ENCODE results near the gene WDFY1.

The WDFY1 gene

GRCh38 chr2:223930103-223930976 lies 14.8 kb downstream of the WDFY1 start:
- DNase-seq (ENCODE audit: low read depth in 2 of 2): no peak

DNA sequence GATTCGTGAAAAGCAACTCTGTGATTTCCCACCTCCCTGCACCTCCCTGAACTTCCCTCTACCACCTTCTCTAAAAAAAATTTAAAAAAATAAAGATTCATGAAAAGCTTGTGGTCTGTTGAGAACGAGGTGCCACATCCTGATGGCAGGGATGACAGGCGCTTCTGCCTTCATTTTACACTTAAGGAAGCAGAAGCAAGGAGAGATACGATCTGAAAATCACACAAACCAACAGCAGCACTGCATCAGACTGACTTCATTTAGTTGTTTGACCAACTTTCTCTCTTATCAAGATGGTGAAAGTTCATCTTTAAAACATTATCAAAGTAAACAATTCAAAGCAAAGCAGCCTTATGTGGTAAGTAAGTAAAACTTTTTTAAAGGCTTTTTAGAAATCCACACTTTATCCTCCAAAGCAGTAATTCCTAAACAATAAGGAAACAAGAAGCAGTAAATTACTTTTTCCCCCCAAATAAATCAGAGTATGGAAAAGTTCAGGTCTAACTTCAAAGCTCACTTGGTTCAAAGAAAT lies 15.5 kb downstream of the WDFY1 start:
- DNase-seq (ENCODE audit: low read depth in 2 of 2): no peak

GRCh38 chr2:223928113-223929006 lies 16.8 kb downstream of the WDFY1 start:
- no peak for DNase-seq (ENCODE audit: low read depth in 2 of 2)

DNA sequence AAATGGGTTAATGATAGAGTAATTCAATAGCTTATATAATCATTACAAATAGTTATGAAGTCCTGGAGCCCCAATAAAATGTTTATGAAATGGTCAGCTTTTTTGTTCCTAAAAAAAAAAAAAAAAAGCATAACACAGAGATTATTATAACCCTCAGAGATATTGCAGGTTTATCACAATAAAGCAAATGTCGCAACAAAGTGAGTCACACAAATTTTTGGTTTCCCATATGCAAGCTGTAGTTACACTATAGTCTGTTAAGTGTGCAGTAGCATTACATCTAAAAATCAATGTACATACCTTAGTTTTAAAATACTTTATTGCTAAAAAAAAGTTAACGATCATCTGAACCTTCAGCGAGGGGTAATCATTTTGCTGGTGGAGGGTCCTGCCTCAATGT lies 20.0 kb downstream of the WDFY1 start:
- no peak for DNase-seq (ENCODE audit: low read depth in 2 of 2)

GRCh38 chr2:223923976-223924375 lies 21.2 kb downstream of the WDFY1 start:
- DNase-seq (ENCODE audit: low read depth in 2 of 2): no peak

DNA sequence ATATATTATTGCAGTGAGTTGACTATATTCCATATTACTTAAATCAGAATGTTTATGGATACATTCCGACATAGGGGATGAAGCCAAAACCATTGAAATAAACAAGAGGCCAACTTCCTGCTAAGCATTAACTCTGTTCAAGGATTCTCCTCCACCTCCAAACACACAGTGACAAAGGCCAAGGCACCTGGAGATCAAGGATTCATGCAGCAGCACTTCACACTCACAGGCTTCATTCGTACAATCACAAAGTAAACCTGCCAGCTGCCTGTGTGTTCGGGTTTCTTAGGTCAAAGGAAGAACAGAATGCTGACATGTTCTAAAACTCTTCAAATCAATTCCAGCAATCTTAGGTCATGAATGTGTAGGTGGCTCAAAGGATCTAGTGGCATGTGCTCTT lies 22.8 kb downstream of the WDFY1 start:
- no peak for DNase-seq (ENCODE audit: low read depth in 2 of 2)

- DNase-seq (ENCODE audit: low read depth in 2 of 2): no peak
These were observed 23.9 kb downstream of the WDFY1 start for GRCh38 chr2:223921204-223921603.

DNA sequence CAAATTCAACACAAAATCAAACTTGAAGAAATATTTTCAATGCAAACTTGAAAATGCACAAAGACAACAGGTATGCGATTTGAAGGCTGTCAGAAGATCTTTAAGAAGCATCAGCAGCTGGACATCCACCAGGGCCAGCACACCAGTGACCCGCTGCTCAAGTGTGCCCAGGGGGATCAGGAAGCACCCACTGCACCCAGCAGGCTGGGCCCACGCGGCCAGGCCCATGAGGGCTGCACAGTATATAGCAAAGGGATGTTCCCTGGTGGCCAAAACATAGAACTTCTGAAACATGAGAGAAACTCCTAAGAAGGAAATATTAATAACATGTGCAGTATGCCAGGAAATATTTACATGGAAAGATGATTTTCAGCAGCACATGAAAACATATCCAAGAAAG lies 25.0 kb downstream of the WDFY1 start:
- DNase-seq (ENCODE audit: low read depth in 2 of 2): no peak

DNA sequence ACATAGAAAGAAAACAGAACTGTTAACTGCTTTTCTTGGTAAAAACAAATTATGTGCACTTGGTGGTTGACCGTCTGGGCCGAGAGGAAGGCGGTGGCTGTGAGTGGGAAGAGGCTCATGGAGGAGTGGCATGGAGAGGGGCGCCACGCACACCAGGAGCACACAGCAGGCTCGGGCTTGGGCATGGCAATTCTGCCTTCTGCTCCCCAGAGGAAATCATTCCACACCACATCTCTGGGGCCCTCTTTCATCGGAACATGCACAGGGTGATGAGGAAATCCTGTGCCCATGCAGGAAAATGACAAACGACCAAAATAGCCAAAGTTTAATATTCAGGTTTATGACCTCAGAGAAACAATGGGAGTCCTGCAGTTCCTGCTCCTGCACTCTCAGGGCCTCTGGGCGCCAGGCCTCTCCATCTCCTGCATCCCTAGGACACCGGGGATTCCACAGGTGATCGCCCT lies 26.4 kb downstream of the WDFY1 start:
- no peak for DNase-seq (ENCODE audit: low read depth in 2 of 2)

DNA sequence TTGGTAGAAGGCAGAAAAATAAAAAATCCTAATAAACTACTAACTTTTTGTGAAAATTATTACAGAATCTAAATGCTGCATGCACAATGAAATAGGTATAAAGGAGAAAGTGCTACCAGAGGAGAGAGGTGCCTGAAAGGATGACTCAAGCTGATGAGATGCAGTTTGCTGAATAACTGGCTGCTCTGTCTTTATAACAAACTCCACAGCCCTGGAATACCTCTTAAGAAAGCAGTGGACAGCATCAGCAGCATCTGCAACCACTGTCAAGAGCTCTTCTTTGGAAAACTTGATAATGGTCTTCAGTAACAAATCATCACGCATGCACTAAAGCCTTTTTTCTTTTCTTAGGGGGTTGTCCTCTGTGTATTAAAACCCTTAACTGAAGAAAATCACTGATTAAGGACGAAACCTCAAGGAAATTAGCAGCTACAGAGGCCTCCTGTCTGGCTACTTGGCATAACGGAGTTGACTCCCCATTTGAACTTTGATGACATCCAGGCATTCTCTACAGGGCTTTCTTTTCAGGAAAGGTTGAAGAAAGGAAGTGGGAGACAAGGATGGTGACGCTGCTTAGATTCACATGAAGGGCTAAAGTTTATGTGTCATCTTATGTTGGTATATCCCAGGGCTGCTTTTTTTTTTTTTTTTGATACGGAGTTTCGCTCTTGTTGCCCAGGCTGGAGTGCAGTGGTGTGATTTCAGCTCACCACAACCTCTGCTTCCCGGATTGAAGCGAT lies 28.8 kb downstream of the WDFY1 start:
- no peak for DNase-seq (ENCODE audit: low read depth in 2 of 2)

DNA sequence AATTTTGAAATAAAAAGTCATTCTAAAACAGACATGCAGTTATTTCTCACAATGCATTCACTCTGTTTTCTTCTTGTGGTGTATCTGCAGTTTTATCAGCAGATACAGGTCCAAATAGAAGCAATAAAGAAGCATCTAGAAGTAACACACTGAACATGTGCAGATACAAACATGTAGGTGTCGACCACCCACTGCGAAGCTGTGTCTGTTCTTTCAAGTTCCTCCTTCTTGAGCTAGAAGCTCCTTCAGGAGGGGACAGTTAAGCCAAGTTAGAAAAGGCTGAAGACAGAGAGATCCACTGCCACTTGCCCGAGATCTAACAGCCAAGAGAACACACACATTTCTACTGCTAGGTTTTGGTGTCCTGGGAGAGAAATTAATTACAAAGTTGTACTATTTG lies 30.1 kb downstream of the WDFY1 start:
- DNase-seq (ENCODE audit: low read depth in 2 of 2): no peak

DNA sequence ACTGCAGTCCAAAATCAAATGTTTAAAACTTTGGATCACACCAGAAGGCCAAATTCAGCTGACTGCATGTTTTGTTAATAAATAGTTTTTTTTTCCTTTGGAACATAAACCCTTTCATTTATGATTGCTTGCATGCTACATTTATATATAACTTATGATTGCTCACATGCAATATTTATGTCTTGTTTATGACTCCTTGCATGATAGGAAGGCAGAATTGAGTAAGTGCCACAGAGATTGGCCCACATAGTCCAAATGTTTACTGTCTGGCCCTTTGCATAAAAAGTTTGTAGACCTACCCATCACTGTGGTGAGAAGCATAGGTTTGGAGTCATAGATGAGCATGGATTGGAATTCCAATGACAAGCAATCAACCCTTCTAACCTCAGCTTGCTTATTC lies 30.8 kb downstream of the WDFY1 start:
- DNase-seq (ENCODE audit: low read depth in 2 of 2): no peak

DNA sequence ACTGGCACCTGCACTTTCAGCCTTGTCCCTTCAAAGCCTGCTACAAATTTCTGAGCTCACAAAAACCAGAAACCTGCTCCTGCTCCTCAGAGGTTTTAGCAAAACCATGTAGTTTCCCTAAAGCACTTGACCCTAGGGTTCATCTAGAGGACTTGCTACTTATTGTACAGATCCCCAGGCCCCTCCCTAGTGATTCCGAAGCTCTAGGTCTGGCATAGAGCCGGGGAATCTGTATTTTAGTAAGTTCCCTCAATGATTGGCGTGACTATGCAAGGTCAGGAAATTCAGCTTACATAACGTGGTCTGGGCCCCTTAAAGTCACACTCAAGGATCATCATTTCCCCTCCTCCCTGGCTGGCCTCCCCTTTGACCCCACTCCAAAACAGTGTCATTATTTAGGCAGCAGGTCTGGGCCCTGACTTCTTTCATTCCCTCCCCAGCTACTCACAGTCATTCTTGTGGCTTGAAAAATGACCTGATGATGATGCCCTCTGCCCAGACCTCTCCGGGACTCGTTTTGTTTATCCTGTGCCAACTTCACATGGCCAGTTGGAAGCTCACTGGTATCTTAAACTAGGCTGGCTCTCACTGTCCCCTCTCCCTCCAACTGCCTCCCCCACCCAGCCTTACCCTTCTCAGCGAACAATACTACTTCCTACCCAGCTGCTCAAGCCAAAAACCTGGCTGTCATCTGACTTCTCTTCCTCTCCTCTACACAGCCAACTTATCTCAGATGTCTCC lies 36.0 kb downstream of the WDFY1 start:
- DNase-seq (ENCODE audit: low read depth in 2 of 2): no peak

GRCh38 chr2:223908304-223908998 lies 36.7 kb downstream of the WDFY1 start:
- no peak for DNase-seq (ENCODE audit: low read depth in 2 of 2)

- DNase-seq (ENCODE audit: low read depth in 2 of 2): no peak
These were observed 39.1 kb downstream of the WDFY1 start for GRCh38 chr2:223905996-223906395.

GRCh38 chr2:223901854-223902253 lies 43.3 kb downstream of the WDFY1 start:
- DNase-seq (ENCODE audit: low read depth in 2 of 2): no peak

GRCh38 chr2:223901311-223901710 lies 43.8 kb downstream of the WDFY1 start:
- DNase-seq (ENCODE audit: low read depth in 2 of 2): no peak

DNA sequence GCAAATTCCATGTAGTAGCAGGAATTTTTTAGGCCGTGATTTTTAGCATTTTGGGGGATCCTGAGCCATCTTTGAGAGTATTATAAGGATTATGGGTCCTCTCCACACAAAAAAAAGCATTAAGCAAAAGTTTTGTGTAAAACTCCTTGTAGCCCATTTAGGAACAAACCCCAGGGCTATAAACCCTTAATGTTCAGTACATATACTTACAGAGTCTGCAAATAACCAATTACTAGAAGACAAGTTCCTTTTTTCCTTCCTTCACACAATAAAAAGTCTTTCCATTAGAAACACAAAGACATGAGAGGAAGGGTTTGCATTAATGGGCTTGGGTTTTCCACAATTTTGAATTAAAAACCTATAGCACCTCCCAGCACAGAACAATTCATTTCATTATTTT lies 44.6 kb downstream of the WDFY1 start:
- no peak for DNase-seq (ENCODE audit: low read depth in 2 of 2)

GRCh38 chr2:223900066-223900465 lies 45.1 kb downstream of the WDFY1 start:
- DNase-seq (ENCODE audit: low read depth in 2 of 2): no peak

GRCh38 chr2:223897669-223898330 lies 47.3 kb downstream of the WDFY1 start:
- DNase-seq (ENCODE audit: low read depth in 2 of 2): no peak

All from stimulated activated CD4-positive, alpha-beta T cell treated with anti-CD3 and anti-CD28 coated beads, Interleukin-4, amount 100 ng/mL, for 48 hours (primary cell).